ENCODE results near the gene VWA8.
"Not testable (repeated sequence)": the region's sequence is repeated elsewhere in the genome, so short reads cannot be mapped to it uniquely, and the experiment has no call there.

The VWA8 gene

GRCh38 chr13:41962994-41963393, 2.1 kb upstream of the VWA8 start:
- H3K9me3 ChIP-seq (ENCODE audit: low read length) = no peaks in the 10 kb centered on the region
- H3K9ac ChIP-seq (ENCODE audit: low read length) = no peak overlapping the region
- peaks cover 16% of the 10 kb centered on the region for H3K4me1 ChIP-seq (ENCODE audit: insufficient read depth, low read length)

GRCh38 chr13:41961466-41961760, 504 bp upstream of the VWA8 start:
- Histone ChIP-seq H3K36me3 (ENCODE audit: insufficient read depth, low read length) (no peaks in the 10 kb centered on the region), H3K4me1 (ENCODE audit: insufficient read depth, low read length) (peaks cover 16% of the 10 kb centered on the region), H3K9me3 (ENCODE audit: low read length) (no peaks in the 10 kb centered on the region), H3K27ac (ENCODE audit: low read depth, low read length) (peak overlapping the region; percentile 86), H3K27me3 (ENCODE audit: control insufficient read depth in 1 of 2, insufficient read depth in 2 of 2, low read length in 2 of 2) (no peaks in the 10 kb centered on the region), H3K9ac (ENCODE audit: low read length) (peak overlapping the region; percentile 62), H3K4me3 (ENCODE audit: low read depth in 1 of 2, low read length in 2 of 2) (peak overlapping the region; percentile 72 to 89)

More at GRCh38 chr13:41962994-41963393, 2.1 kb upstream of the VWA8 start:
- Histone ChIP-seq H3K4me3 (ENCODE audit: low read depth in 1 of 2, low read length in 2 of 2) (no peak overlapping the region), H3K27ac (ENCODE audit: low read depth, low read length) (no peak overlapping the region), H3K27me3 (ENCODE audit: control insufficient read depth in 1 of 2, insufficient read depth in 2 of 2, low read length in 2 of 2) (no peaks in the 10 kb centered on the region), H3K36me3 (ENCODE audit: insufficient read depth, low read length) (no peaks in the 10 kb centered on the region)

GRCh38 chr13:41960211-41960636, 685 bp downstream of the VWA8 start:
- H3K27ac ChIP-seq (ENCODE audit: low read depth, low read length) = peak overlapping the region; percentile 86
- H3K27me3 ChIP-seq (ENCODE audit: control insufficient read depth in 1 of 2, insufficient read depth in 2 of 2, low read length in 2 of 2) = no peaks in the 10 kb centered on the region
- no peaks in the 10 kb centered on the region for H3K9me3 ChIP-seq (ENCODE audit: low read length)
- no peaks in the 10 kb centered on the region for H3K36me3 ChIP-seq (ENCODE audit: insufficient read depth, low read length)
- peak overlapping the region; percentile 51 for H3K9ac ChIP-seq (ENCODE audit: low read length)
- peak overlapping the region; percentile 72 to 89 for H3K4me3 ChIP-seq (ENCODE audit: low read depth in 1 of 2, low read length in 2 of 2)
- peaks cover 16% of the 10 kb centered on the region for H3K4me1 ChIP-seq (ENCODE audit: insufficient read depth, low read length)

GRCh38 chr13:41956272-41956671, 4.6 kb downstream of the VWA8 start:
- Histone ChIP-seq H3K27me3 (ENCODE audit: control insufficient read depth in 1 of 2, insufficient read depth in 2 of 2, low read length in 2 of 2) (no peaks in the 10 kb centered on the region), H3K36me3 (ENCODE audit: insufficient read depth, low read length) (no peaks in the 10 kb centered on the region), H3K27ac (ENCODE audit: low read depth, low read length) (no peak overlapping the region), H3K4me3 (ENCODE audit: low read depth in 1 of 2, low read length in 2 of 2) (no peak overlapping the region), H3K9me3 (ENCODE audit: low read length) (no peaks in the 10 kb centered on the region), H3K9ac (ENCODE audit: low read length) (no peak overlapping the region), H3K4me1 (ENCODE audit: insufficient read depth, low read length) (peaks cover 8% of the 10 kb centered on the region)

- H3K27me3 ChIP-seq (ENCODE audit: control insufficient read depth in 1 of 2, insufficient read depth in 2 of 2, low read length in 2 of 2) = no peaks in the 10 kb centered on the region
- H3K9ac ChIP-seq (ENCODE audit: low read length) = no peak overlapping the region
- H3K4me3 ChIP-seq (ENCODE audit: low read depth in 1 of 2, low read length in 2 of 2) = no peak overlapping the region
- no peak overlapping the region for H3K27ac ChIP-seq (ENCODE audit: low read depth, low read length)
- no peaks in the 10 kb centered on the region for H3K9me3 ChIP-seq (ENCODE audit: low read length)
- H3K36me3 ChIP-seq (ENCODE audit: insufficient read depth, low read length) = no peaks in the 10 kb centered on the region
- H3K4me1 ChIP-seq (ENCODE audit: insufficient read depth, low read length) = peaks cover 8% of the 10 kb centered on the region
These were observed 5.3 kb downstream of the VWA8 start for GRCh38 chr13:41955605-41956004.

- Histone ChIP-seq H3K27me3 (ENCODE audit: control insufficient read depth in 1 of 2, insufficient read depth in 2 of 2, low read length in 2 of 2) (no peaks in the 10 kb centered on the region), H3K4me3 (ENCODE audit: low read depth in 1 of 2, low read length in 2 of 2) (no peak overlapping the region), H3K9ac (ENCODE audit: low read length) (no peak overlapping the region), H3K4me1 (ENCODE audit: insufficient read depth, low read length) (no peaks in the 10 kb centered on the region), H3K36me3 (ENCODE audit: insufficient read depth, low read length) (no peaks in the 10 kb centered on the region), H3K27ac (ENCODE audit: low read depth, low read length) (no peak overlapping the region), H3K9me3 (ENCODE audit: low read length) (no peaks in the 10 kb centered on the region)
These were observed 6.7 kb downstream of the VWA8 start for GRCh38 chr13:41954226-41954625.

- Histone ChIP-seq H3K4me1 (ENCODE audit: insufficient read depth, low read length) (no peaks in the 10 kb centered on the region), H3K27me3 (ENCODE audit: control insufficient read depth in 1 of 2, insufficient read depth in 2 of 2, low read length in 2 of 2) (no peaks in the 10 kb centered on the region), H3K27ac (ENCODE audit: low read depth, low read length) (no peak overlapping the region), H3K9me3 (ENCODE audit: low read length) (no peaks in the 10 kb centered on the region), H3K4me3 (ENCODE audit: low read depth in 1 of 2, low read length in 2 of 2) (no peak overlapping the region), H3K9ac (ENCODE audit: low read length) (no peak overlapping the region), H3K36me3 (ENCODE audit: insufficient read depth, low read length) (no peaks in the 10 kb centered on the region)
These were observed 8.2 kb downstream of the VWA8 start for GRCh38 chr13:41952749-41953148.

- not testable (repeated sequence) for H3K27me3 ChIP-seq (ENCODE audit: control insufficient read depth in 1 of 2, insufficient read depth in 2 of 2, low read length in 2 of 2); H3K36me3 ChIP-seq (ENCODE audit: insufficient read depth, low read length); H3K9ac ChIP-seq (ENCODE audit: low read length); H3K4me3 ChIP-seq (ENCODE audit: low read depth in 1 of 2, low read length in 2 of 2); H3K9me3 ChIP-seq (ENCODE audit: low read length); H3K4me1 ChIP-seq (ENCODE audit: insufficient read depth, low read length); H3K27ac ChIP-seq (ENCODE audit: low read depth, low read length)
These were observed 11.8 kb downstream of the VWA8 start for GRCh38 chr13:41949104-41949503.

GRCh38 chr13:41945926-41946325, 15.0 kb downstream of the VWA8 start:
- H3K27me3 ChIP-seq (ENCODE audit: control insufficient read depth in 1 of 2, insufficient read depth in 2 of 2, low read length in 2 of 2) = no peaks in the 10 kb centered on the region
- peaks cover 5% of the 10 kb centered on the region for H3K36me3 ChIP-seq (ENCODE audit: insufficient read depth, low read length)
- H3K9ac ChIP-seq (ENCODE audit: low read length) = no peak overlapping the region
- peaks cover 7% of the 10 kb centered on the region for H3K9me3 ChIP-seq (ENCODE audit: low read length)
- H3K4me3 ChIP-seq (ENCODE audit: low read depth in 1 of 2, low read length in 2 of 2) = no peak overlapping the region
- no peaks in the 10 kb centered on the region for H3K4me1 ChIP-seq (ENCODE audit: insufficient read depth, low read length)
- H3K27ac ChIP-seq (ENCODE audit: low read depth, low read length) = no peak overlapping the region

- Histone ChIP-seq H3K4me1 (ENCODE audit: insufficient read depth, low read length) (no peaks in the 10 kb centered on the region), H3K9me3 (ENCODE audit: low read length) (peaks cover 7% of the 10 kb centered on the region), H3K9ac (ENCODE audit: low read length) (no peak overlapping the region), H3K36me3 (ENCODE audit: insufficient read depth, low read length) (peaks cover 5% of the 10 kb centered on the region), H3K27me3 (ENCODE audit: control insufficient read depth in 1 of 2, insufficient read depth in 2 of 2, low read length in 2 of 2) (no peaks in the 10 kb centered on the region), H3K27ac (ENCODE audit: low read depth, low read length) (no peak overlapping the region), H3K4me3 (ENCODE audit: low read depth in 1 of 2, low read length in 2 of 2) (no peak overlapping the region)
These were observed 16.1 kb downstream of the VWA8 start for GRCh38 chr13:41944635-41945397.

- Histone ChIP-seq H3K36me3 (ENCODE audit: insufficient read depth, low read length) (peaks cover 5% of the 10 kb centered on the region), H3K4me3 (ENCODE audit: low read depth in 1 of 2, low read length in 2 of 2) (no peak overlapping the region), H3K27ac (ENCODE audit: low read depth, low read length) (no peak overlapping the region), H3K27me3 (ENCODE audit: control insufficient read depth in 1 of 2, insufficient read depth in 2 of 2, low read length in 2 of 2) (no peaks in the 10 kb centered on the region), H3K4me1 (ENCODE audit: insufficient read depth, low read length) (peaks cover 3% of the 10 kb centered on the region), H3K9ac (ENCODE audit: low read length) (no peak overlapping the region), H3K9me3 (ENCODE audit: low read length) (peaks cover 7% of the 10 kb centered on the region)
These were observed 16.7 kb downstream of the VWA8 start for GRCh38 chr13:41944229-41944628.

GRCh38 chr13:41942462-41943094, 18.3 kb downstream of the VWA8 start:
- no peak overlapping the region for H3K27ac ChIP-seq (ENCODE audit: low read depth, low read length)
- H3K4me3 ChIP-seq (ENCODE audit: low read depth in 1 of 2, low read length in 2 of 2) = no peak overlapping the region

More at GRCh38 chr13:41942462-41943094, 18.3 kb downstream of the VWA8 start:
- peaks cover 4% of the 10 kb centered on the region for H3K4me1 ChIP-seq (ENCODE audit: insufficient read depth, low read length)
- peaks cover 5% of the 10 kb centered on the region for H3K36me3 ChIP-seq (ENCODE audit: insufficient read depth, low read length)
- H3K9me3 ChIP-seq (ENCODE audit: low read length) = peaks cover 7% of the 10 kb centered on the region
- H3K9ac ChIP-seq (ENCODE audit: low read length) = no peak overlapping the region
- H3K27me3 ChIP-seq (ENCODE audit: control insufficient read depth in 1 of 2, insufficient read depth in 2 of 2, low read length in 2 of 2) = no peaks in the 10 kb centered on the region

Data from muscle layer of colon (tissue), 2 donors.